ENCODE results near the gene PHF2. TPM values are rescaled to one million over a fixed set of nuclear protein-coding genes. Genes with fewer than 3 reads are reported as not detected.

PHF2 gene
- total and polyA plus RNA-seq, 9 of the 15 experiments (the other 6 are each of a cell fraction or from before 2014, with no cell fraction given) = 0.37 to 14.4 (median 8.1) TPM

DNA sequence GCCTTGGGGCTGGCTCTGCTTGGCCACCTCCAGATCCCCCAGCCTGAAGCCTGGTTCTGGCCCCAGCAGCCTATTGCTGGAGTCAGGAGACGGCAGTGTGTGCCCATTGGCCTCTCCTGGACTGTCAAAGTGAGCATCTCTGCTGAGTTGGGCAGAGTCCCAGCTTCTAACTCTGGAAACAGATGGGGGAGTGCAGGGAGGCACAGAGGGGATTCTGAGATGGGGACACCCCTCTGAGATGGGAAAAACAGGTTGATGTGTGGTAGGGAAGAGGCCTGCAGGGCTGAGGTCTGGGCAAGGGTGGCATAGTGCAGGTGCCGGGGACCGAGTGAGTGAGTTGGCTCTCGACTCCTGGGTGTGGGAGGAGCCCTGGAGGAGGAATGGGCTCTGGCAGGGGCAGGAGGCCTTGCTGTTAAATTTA is 27.5 kb downstream of the PHF2 start:
- Histone ChIP-seq H2AFZ (ENCODE audit: low read depth, low read length) (no peak overlapping the region), H3K4me2 (ENCODE audit: insufficient read depth, low read length) (no peak overlapping the region), H3K9me1 (ENCODE audit: control insufficient read depth, insufficient read depth, low read length) (no peaks in the 10 kb centered on the region), H3K27ac (ENCODE audit: extremely low read depth, low read depth, low read length) (no peak overlapping the region), H3K9me3 (replicated peaks; ENCODE audit: control insufficient read depth, insufficient read depth, low read depth, low read length) (no peaks in the 10 kb centered on the region), H3K9ac (ENCODE audit: insufficient read depth in 1 of 2, low read depth in 2 of 2, low read length in 2 of 2) (no peak overlapping the region), H3K27me3 (ENCODE audit: control insufficient read depth in 2 of 2, insufficient read depth in 2 of 2, low read length in 2 of 2) (no peaks in the 10 kb centered on the region), H3K79me2 (ENCODE audit: control insufficient read depth, insufficient read depth, low read length) (peaks cover 7% of the 10 kb centered on the region; the same call in 2 of the 3 replicates), H3K36me3 (ENCODE audit: control insufficient read depth, insufficient read depth, low read length) (no peaks in the 10 kb centered on the region), H4K20me1 (replicated peaks; ENCODE audit: control insufficient read depth, insufficient read depth, low read length) (peaks cover 14% of the 10 kb centered on the region; the same call in 1 of the 2 replicates), H3K4me1 (replicated peaks in 1 of 2; ENCODE audit: control insufficient read depth in 2 of 2, insufficient read depth in 2 of 2, low read length in 2 of 2) (peaks cover 11% of the 10 kb centered on the region in 2 experiments; a peak in 4 of 5 replicates), H3K4me3 (no peak overlapping the region)
- BruUV-seq (replicated peaks) = no TSS peak
- no peak for DNase-seq (ENCODE audit: extremely low read depth in 1 of 4, low spot score in 3 of 4)
- in situ Hi-C loops (cut with MboI) (no loop called here), intact Hi-C loops (cut with micrococcal nuclease) (no loop called here)
- ATAC-seq = no peak
- no peak for TF ChIP-seq ZNF134 (CRISPR knock-in tag; conservative IDR thresholded peaks at IDR 0.05)
- no peak for TF ChIP-seq PTTG1 (tag; IDR thresholded peaks at IDR 0.05; ENCODE audit: low read depth)
- TF ChIP-seq TCF7 (IDR thresholded peaks at IDR 0.05; ENCODE audit: borderline replicate concordance) = no peak
- no peak for TF ChIP-seq JUN (IDR thresholded peaks at IDR 0.05; ENCODE audit: borderline replicate concordance, low read depth, low read length)
- no peak for TF ChIP-seq JUN (CRISPR knock-in tag; IDR thresholded peaks at IDR 0.05; ENCODE audit: borderline replicate concordance)
- TF ChIP-seq BDP1 (IDR thresholded peaks at IDR 0.05; ENCODE audit: insufficient read depth, insufficient read length) = no peak
- no peak for TF ChIP-seq TGIF2 (CRISPR knock-in tag; IDR thresholded peaks at IDR 0.05)
- TF ChIP-seq ZNF764 (CRISPR knock-in tag; IDR thresholded peaks at IDR 0.05; ENCODE audit: low read depth) = no peak
- no peak for TF ChIP-seq MAFF (IDR thresholded peaks at IDR 0.05; ENCODE audit: low read length)
- TF ChIP-seq ZNF431 (CRISPR knock-in tag; IDR thresholded peaks at IDR 0.05) = no peak
- POLR2A ChIA-PET = no interaction called here
- CTCF ChIA-PET (ENCODE audit: low intra/inter-chr PET ratio) = no interaction called here
- no peak for FAIRE-seq
- 41% methylated on average over 2 of the region's 4 CpGs for WGBS (ENCODE audit: insufficient coverage, low coverage, missing lambda C conversion rate)
